NT2/D1 (cell line): Measurements from ENCODE around the gene FAM53B.

Source experiments
- SUZ12 ChIP-seq: IDR thresholded peaks from 2 replicates; pipeline ENCODE4 v1.6.1; 2011; ENCODE audit not compliant: insufficient read length, insufficient read depth; ENCODE audit errors: extremely low read depth
- ZNF274 ChIP-seq: IDR thresholded peaks from 2 replicates; pipeline ENCODE4 v1.6.1; 2011; ENCODE audit warnings: mild to moderate bottlenecking, low read depth, low read length

DNA sequence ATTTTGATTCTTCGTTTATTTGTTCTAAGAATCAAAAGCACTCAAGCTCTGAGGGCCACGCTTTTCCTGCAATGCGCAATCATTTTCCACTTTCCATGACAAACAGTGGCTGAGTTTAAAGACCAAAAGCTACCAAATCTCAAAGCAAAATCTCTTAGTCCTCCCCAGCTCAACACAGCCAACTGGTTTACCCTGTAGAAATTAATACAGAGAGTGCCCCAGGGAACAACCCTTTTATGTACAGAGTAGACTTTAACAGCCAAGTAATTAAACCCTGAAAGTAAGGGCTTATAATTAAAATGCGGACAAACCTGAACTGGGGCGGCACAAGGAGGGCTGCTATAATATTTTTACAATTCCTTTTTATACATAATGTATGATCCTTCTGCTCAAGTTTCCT is 53.2 kb downstream of the FAM53B start:
- TF ChIP-seq SUZ12 (no peak), ZNF274 (no peak)
